Muscle of leg (tissue), 11 donors: ENCODE measurements around the gene IL19. TPM values are rescaled to one million over a fixed set of nuclear protein-coding genes. Genes with fewer than 3 reads are reported as not detected.
A peak's percentile ranks its signal among the peaks of the same experiment; 100 is the strongest.
"Not testable (repeated sequence)": the region's sequence is repeated elsewhere in the genome, so short reads cannot be mapped to it uniquely, and the experiment has no call there.

ENCODE experiments used
- DNase-seq: peaks from one replicate; pipeline ENCODE4 v3.0.0; 2013
- H3K27ac ChIP-seq: one replicate; pipeline ENCODE4 v1.5.1; 2013; ENCODE audit warnings: mild to moderate bottlenecking, low read length, control low read depth
- H3K27me3 ChIP-seq: one replicate; pipeline ENCODE4 v1.6.1; 2013; ENCODE audit warnings: low read length; ENCODE audit not compliant: control insufficient read depth, insufficient read depth
- H3K36me3 ChIP-seq: one replicate; pipeline ENCODE4 v1.6.1; 2013; ENCODE audit warnings: low read length; ENCODE audit not compliant: control insufficient read depth, insufficient read depth
- H3K4me1 ChIP-seq: one replicate; pipeline ENCODE4 v1.6.1; 2013; ENCODE audit warnings: low read length; ENCODE audit not compliant: control insufficient read depth, insufficient read depth
- H3K4me3 ChIP-seq: one replicate; pipeline ENCODE4 v1.5.1; 2013; ENCODE audit warnings: low read length, control low read depth
- H3K9me3 ChIP-seq: replicated peaks from 2 replicates; pipeline ENCODE4 v1.6.1; 2013; ENCODE audit warnings: low read depth, low read length; ENCODE audit not compliant: control insufficient read depth
- WGBS: methylation state at CpG from one replicate; pipeline ENCODE4 v1.1.5; 2013; ENCODE audit warnings: missing lambda C conversion rate; ENCODE audit not compliant: insufficient coverage; 5-methylcytosine and 5-hydroxymethylcytosine counted together
- polyA plus RNA-seq, 8 donors: library from polyadenylated mRNA; unstranded; fragments of 120-200 nt; gene quantifications; one replicate each; pipeline versions ENCODE4 v1.2.1 to v1.2.3, GENCODE V29; 2013; ENCODE audit warnings: inconsistent platforms in 1 of 8, low replicate concordance in 1 of 8; ENCODE audit not compliant: insufficient read length in 8 of 8, insufficient read depth in 1 of 8
- total RNA-seq: library from RNA; stranded (reverse); fragments of 120-200 nt; gene quantifications from one replicate; pipeline ENCODE4 v1.2.4, GENCODE V29; 2013

Gene IL19
- total and polyA plus RNA-seq, 9 donors: not detected

- not testable (repeated sequence) for DNase-seq, H3K36me3 ChIP-seq, H3K4me1 ChIP-seq, H3K9me3 ChIP-seq, H3K27me3 ChIP-seq, H3K4me3 ChIP-seq, H3K27ac ChIP-seq
- WGBS: no CpG with 5 or more reads among the region's 2 CpGs
These were observed 82.1 kb downstream of the IL19 start for GRCh38 chr1:206852662-206853061.

GRCh38 chr1:206853696-206854095 lies 83.1 kb downstream of the IL19 start:
- H3K27ac ChIP-seq, H3K9me3 ChIP-seq, H3K36me3 ChIP-seq, H3K4me1 ChIP-seq, H3K27me3 ChIP-seq, DNase-seq, H3K4me3 ChIP-seq: not testable (repeated sequence)

GRCh38 chr1:206854401-206855129 lies 84.0 kb downstream of the IL19 start:
- Histone ChIP-seq H3K4me3 (no peak overlapping the region), H3K9me3 (no peaks in the 10 kb centered on the region), H3K4me1 (no peaks in the 10 kb centered on the region), H3K27ac (no peak overlapping the region), H3K36me3 (no peaks in the 10 kb centered on the region), H3K27me3 (peaks cover 5% of the 10 kb centered on the region)
- 89% methylated on average over 2 of the region's 3 CpGs for WGBS
- no peak for DNase-seq

GRCh38 chr1:206855859-206856258 lies 85.3 kb downstream of the IL19 start:
- H3K9me3 ChIP-seq: no peaks in the 10 kb centered on the region
- no peak for DNase-seq
- H3K27ac ChIP-seq: no peak overlapping the region
- H3K27me3 ChIP-seq: peaks cover 7% of the 10 kb centered on the region
- no peak overlapping the region for H3K4me3 ChIP-seq
- no peaks in the 10 kb centered on the region for H3K36me3 ChIP-seq
- H3K4me1 ChIP-seq: no peaks in the 10 kb centered on the region
- WGBS: 84% methylated on average over 2 of the region's 2 CpGs

GRCh38 chr1:206856674-206857464 lies 86.3 kb downstream of the IL19 start:
- Histone ChIP-seq H3K9me3 (no peaks in the 10 kb centered on the region), H3K27ac (no peak overlapping the region), H3K4me3 (no peak overlapping the region), H3K27me3 (peaks cover 11% of the 10 kb centered on the region), H3K36me3 (no peaks in the 10 kb centered on the region), H3K4me1 (no peaks in the 10 kb centered on the region)
- no CpG with 5 or more reads among the region's 5 CpGs for WGBS
- no peak for DNase-seq

GRCh38 chr1:206859082-206859521 lies 88.5 kb downstream of the IL19 start:
- no peaks in the 10 kb centered on the region for H3K4me1 ChIP-seq
- no peak overlapping the region for H3K27ac ChIP-seq
- peak; percentile 59 for DNase-seq
- H3K36me3 ChIP-seq: no peaks in the 10 kb centered on the region
- H3K9me3 ChIP-seq: no peaks in the 10 kb centered on the region
- no peak overlapping the region for H3K4me3 ChIP-seq
- peaks cover 11% of the 10 kb centered on the region for H3K27me3 ChIP-seq
- WGBS: 45% methylated on average over 3 of the region's 5 CpGs

GRCh38 chr1:206860165-206860564 lies 89.6 kb downstream of the IL19 start:
- no peak overlapping the region for H3K4me3 ChIP-seq
- peaks cover 13% of the 10 kb centered on the region for H3K27me3 ChIP-seq
- H3K27ac ChIP-seq: no peak overlapping the region
- WGBS: 82% methylated on average over 2 of the region's 4 CpGs
- no peak for DNase-seq
- H3K4me1 ChIP-seq: no peaks in the 10 kb centered on the region
- no peaks in the 10 kb centered on the region for H3K36me3 ChIP-seq
- no peaks in the 10 kb centered on the region for H3K9me3 ChIP-seq

- Histone ChIP-seq H3K27ac (no peak overlapping the region), H3K36me3 (no peaks in the 10 kb centered on the region), H3K9me3 (no peaks in the 10 kb centered on the region), H3K4me1 (no peaks in the 10 kb centered on the region), H3K4me3 (no peak overlapping the region), H3K27me3 (peaks cover 20% of the 10 kb centered on the region)
- 64% methylated on average over 1 of the region's 1 CpG for WGBS
- no peak for DNase-seq
These were observed 92.7 kb downstream of the IL19 start for GRCh38 chr1:206863266-206863665.

GRCh38 chr1:206864939-206865671 lies 94.5 kb downstream of the IL19 start, which contains the start of gene IL20:
IL20 (plus strand) TSS chr1:206865623; CDS start chr1:206865853, 230 bp downstream.
- DNase-seq: peak; percentile 44
- Histone ChIP-seq H3K36me3 (no peaks in the 10 kb centered on the region), H3K9me3 (no peaks in the 10 kb centered on the region), H3K27ac (no peak within 1 kb of the TSS), H3K4me1 (no peaks in the 10 kb centered on the region), H3K27me3 (peaks cover 16% of the 10 kb centered on the region), H3K4me3 (no peak within 1 kb of the TSS)
- 40% methylated on average over 13 of the region's 19 CpGs for WGBS

- no peak for DNase-seq
These were observed 95.5 kb downstream of the IL19 start for GRCh38 chr1:206866062-206866461.

More at GRCh38 chr1:206866062-206866461, 95.5 kb downstream of the IL19 start:
- Histone ChIP-seq H3K27me3 (peaks cover 14% of the 10 kb centered on the region), H3K27ac (no peak overlapping the region), H3K36me3 (no peaks in the 10 kb centered on the region), H3K9me3 (no peaks in the 10 kb centered on the region), H3K4me1 (no peaks in the 10 kb centered on the region), H3K4me3 (no peak overlapping the region)
- WGBS: no CpG with 5 or more reads among the region's 2 CpGs
